Measurements from ENCODE around the gene LGI4.

Gene LGI4

DNA sequence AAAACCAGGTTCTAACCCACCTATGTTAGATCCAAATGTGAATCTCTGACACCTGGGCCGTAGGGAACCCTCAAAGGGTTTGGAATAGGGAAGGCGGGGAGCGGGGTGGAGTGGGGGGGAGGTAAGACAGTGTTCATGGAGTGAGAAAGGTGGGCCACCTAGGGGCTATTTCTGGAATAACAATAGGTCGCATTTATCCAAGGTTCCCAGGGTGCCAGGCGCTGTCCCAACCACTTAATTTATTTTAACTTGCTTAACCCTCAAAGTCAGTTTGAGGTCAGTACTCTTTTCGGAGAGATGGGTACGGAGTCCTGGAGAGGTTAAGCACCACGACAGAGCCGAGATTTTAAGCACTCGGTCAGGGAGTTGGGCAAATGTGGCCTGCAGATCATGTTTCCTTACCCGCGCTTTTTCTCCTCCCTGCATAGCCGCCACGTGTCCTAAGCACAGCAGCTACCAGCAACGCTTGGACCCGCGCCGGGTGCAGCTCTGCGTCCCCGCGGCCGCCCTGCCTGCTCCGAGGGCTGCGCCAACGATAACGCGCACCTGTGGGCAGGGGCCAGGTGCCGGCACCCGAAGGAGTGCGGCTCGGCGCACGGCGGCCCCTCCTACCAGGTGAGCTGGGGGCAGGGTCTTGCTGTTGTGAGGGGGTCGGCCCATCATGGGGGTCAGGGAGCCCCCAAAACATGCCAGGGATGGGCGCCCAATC lies 44.2 kb downstream of the LGI4 start:
- Histone ChIP-seq H3K4me3 (IDR thresholded peaks at IDR 0.05; ENCODE audit: insufficient read depth, low read depth, low read length) (no peak overlapping the region), H4K20me1 (ENCODE audit: insufficient read depth) (no peaks in the 10 kb centered on the region), H2AFZ (ENCODE audit: low read depth) (no peak overlapping the region), H3K9ac (no peak overlapping the region), H3K4me2 (no peak overlapping the region), H3K79me2 (ENCODE audit: insufficient read depth, low read depth) (no peaks in the 10 kb centered on the region), H3K27ac (no peak overlapping the region), H3K27me3 (ENCODE audit: insufficient read depth, low read depth) (peaks cover 27% of the 10 kb centered on the region; the same call in 1 of the 2 replicates), H3K36me3 (ENCODE audit: insufficient read depth) (no peaks in the 10 kb centered on the region), H3K4me1 (ENCODE audit: low read depth, poor library complexity, severe bottlenecking) (no peaks in the 10 kb centered on the region)
- TF ChIP-seq, protein P1, sequence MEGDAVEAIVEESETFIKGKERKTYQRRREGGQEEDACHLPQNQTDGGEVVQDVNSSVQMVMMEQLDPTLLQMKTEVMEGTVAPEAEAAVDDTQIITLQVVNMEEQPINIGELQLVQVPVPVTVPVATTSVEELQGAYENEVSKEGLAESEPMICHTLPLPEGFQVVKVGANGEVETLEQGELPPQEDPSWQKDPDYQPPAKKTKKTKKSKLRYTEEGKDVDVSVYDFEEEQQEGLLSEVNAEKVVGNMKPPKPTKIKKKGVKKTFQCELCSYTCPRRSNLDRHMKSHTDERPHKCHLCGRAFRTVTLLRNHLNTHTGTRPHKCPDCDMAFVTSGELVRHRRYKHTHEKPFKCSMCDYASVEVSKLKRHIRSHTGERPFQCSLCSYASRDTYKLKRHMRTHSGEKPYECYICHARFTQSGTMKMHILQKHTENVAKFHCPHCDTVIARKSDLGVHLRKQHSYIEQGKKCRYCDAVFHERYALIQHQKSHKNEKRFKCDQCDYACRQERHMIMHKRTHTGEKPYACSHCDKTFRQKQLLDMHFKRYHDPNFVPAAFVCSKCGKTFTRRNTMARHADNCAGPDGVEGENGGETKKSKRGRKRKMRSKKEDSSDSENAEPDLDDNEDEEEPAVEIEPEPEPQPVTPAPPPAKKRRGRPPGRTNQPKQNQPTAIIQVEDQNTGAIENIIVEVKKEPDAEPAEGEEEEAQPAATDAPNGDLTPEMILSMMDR (conservative IDR thresholded peaks at IDR 0.05; ENCODE audit: low read depth, low read length): 0 out of 2 replicates have a peak, but pooled peaks have one; percentile 43

DNA sequence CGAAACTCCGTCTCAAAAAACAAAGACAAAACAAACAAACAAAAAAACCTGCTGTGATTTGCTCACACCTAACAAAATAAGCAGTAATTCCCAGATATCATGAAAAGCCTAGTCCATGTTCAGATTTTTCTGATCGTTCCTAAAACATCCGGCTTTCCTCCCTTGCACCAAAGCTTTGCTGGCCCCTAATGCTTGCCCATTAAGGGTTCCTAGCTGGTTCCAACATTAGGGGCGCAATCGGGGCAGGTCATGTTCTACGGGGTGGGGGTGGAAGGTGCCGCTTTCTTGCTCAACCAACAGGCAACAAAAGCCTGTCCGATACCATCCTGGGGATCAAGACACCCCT lies 44.7 kb downstream of the LGI4 start:
- Histone ChIP-seq H3K4me1 (ENCODE audit: low read depth, poor library complexity, severe bottlenecking) (no peaks in the 10 kb centered on the region), H3K9ac (no peak overlapping the region), H3K4me2 (no peak overlapping the region), H3K36me3 (ENCODE audit: insufficient read depth) (no peaks in the 10 kb centered on the region), H3K27ac (no peak overlapping the region), H3K27me3 (ENCODE audit: insufficient read depth, low read depth) (peaks cover 30% of the 10 kb centered on the region; the same call in 1 of the 2 replicates), H2AFZ (ENCODE audit: low read depth) (no peak overlapping the region), H3K4me3 (IDR thresholded peaks at IDR 0.05; ENCODE audit: insufficient read depth, low read depth, low read length) (no peak overlapping the region), H3K79me2 (ENCODE audit: insufficient read depth, low read depth) (no peaks in the 10 kb centered on the region), H4K20me1 (ENCODE audit: insufficient read depth) (no peaks in the 10 kb centered on the region)
- TF ChIP-seq, protein P1 (conservative IDR thresholded peaks at IDR 0.05; ENCODE audit: low read depth, low read length): no peak; the same call in 1 of the 2 replicates

DNA sequence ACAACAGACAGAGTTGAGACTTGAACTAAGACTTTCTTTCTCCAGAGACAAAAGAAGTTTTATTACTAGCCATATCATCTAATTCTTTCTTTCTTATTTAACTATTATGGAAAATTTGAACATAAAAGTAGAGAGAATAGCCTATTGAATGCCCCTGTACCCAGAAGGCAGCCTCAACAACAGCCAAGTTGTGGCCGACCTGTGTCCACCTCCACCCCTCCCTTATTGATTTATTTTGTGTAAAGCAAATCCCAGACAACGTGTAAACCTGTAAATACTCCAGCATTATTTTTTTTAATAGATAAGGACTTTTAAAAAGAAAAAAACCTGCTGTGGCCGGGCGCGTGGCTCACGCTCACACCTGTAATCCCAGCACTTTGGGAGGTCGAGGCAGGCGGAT lies 45.3 kb downstream of the LGI4 start:
- peaks cover 30% of the 10 kb centered on the region; the same call in 1 of the 2 replicates for H3K27me3 ChIP-seq (ENCODE audit: insufficient read depth, low read depth)
- no peak overlapping the region for H3K4me3 ChIP-seq (IDR thresholded peaks at IDR 0.05; ENCODE audit: insufficient read depth, low read depth, low read length)
- H3K79me2 ChIP-seq (ENCODE audit: insufficient read depth, low read depth): no peaks in the 10 kb centered on the region
- no peaks in the 10 kb centered on the region for H3K36me3 ChIP-seq (ENCODE audit: insufficient read depth)
- TF ChIP-seq, protein P1 (conservative IDR thresholded peaks at IDR 0.05; ENCODE audit: low read depth, low read length): no peak
- H3K27ac ChIP-seq: no peak overlapping the region
- H3K4me2 ChIP-seq: no peak overlapping the region
- no peaks in the 10 kb centered on the region for H4K20me1 ChIP-seq (ENCODE audit: insufficient read depth)
- H2AFZ ChIP-seq (ENCODE audit: low read depth): no peak overlapping the region
- H3K4me1 ChIP-seq (ENCODE audit: low read depth, poor library complexity, severe bottlenecking): no peaks in the 10 kb centered on the region
- no peak overlapping the region for H3K9ac ChIP-seq

DNA sequence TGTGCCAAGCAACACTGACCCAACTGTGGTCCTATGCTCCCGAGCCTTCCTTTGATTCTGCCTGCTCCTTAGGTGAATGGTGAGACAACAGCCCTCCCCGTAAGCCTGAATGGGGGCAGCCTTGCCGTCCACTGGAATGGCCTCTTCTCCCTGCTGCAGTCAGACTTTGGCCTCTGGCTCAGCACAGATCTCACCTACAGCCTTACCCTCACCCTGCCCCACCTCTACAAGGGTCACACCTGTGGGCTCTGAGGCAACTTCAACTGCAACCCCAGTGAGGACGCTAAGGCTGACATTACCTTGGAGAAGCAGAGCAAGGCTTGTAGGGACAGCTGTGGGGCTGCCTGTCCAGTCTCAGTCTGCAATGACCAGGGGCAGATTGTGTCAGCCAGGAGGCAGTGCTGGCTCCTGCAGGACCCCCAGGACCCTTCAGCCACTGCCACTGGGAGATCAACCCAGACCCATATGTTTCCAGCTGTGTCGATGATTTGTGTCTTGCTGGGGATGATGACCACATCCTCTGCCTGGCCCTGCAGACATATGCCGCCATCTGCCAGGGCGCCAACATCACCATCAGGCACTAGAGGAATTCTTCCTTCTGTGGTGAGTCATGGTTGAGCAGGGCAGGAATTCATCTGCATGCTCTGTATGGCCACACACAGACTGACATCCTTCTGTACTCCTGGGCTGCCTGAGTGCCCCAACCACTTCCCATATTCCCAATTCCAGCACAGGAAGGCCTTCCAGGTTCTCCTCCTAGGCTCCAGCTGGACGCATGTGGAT lies 46.5 kb downstream of the LGI4 start:
- Histone ChIP-seq H3K27me3 (ENCODE audit: insufficient read depth, low read depth) (peaks cover 30% of the 10 kb centered on the region; the same call in 1 of the 2 replicates), H3K9ac (no peak overlapping the region), H3K4me1 (ENCODE audit: low read depth, poor library complexity, severe bottlenecking) (no peaks in the 10 kb centered on the region), H2AFZ (ENCODE audit: low read depth) (no peak overlapping the region), H3K36me3 (ENCODE audit: insufficient read depth) (no peaks in the 10 kb centered on the region), H4K20me1 (ENCODE audit: insufficient read depth) (no peaks in the 10 kb centered on the region), H3K4me3 (IDR thresholded peaks at IDR 0.05; ENCODE audit: insufficient read depth, low read depth, low read length) (no peak overlapping the region), H3K79me2 (ENCODE audit: insufficient read depth, low read depth) (no peaks in the 10 kb centered on the region), H3K4me2 (no peak overlapping the region), H3K27ac (no peak overlapping the region)
- TF ChIP-seq, protein P1 (conservative IDR thresholded peaks at IDR 0.05; ENCODE audit: low read depth, low read length): no peak

Data from KMS-11 (cell line).